Activated effector memory CD4-positive, alpha-beta T cell treated with Interleukin-2 at 50 U/mL for 16 hours (primary cell): Measurements from ENCODE around the gene LDLRAP1.

Experiments used
- DNase-seq: peaks from one replicate; pipeline ENCODE4 v3.0.0-alpha.2; 2020

LDLRAP1 gene

GRCh38 chr1:25544243-25544764 is 898 bp downstream of the LDLRAP1 start:
- DNase-seq: no peak

GRCh38 chr1:25544819-25545218 is 1.4 kb downstream of the LDLRAP1 start:
- no peak for DNase-seq

- no peak for DNase-seq
Measured at GRCh38 chr1:25545767-25546166, 2.4 kb downstream of the LDLRAP1 start.

- DNase-seq: no peak
Measured at GRCh38 chr1:25546193-25546592, 2.8 kb downstream of the LDLRAP1 start.

GRCh38 chr1:25548601-25549000 is 5.2 kb downstream of the LDLRAP1 start:
- DNase-seq: no peak

- peak; percentile 80 for DNase-seq
Measured at GRCh38 chr1:25549273-25550154, 6.1 kb downstream of the LDLRAP1 start.

- no peak for DNase-seq
Measured at GRCh38 chr1:25550155-25550506, 6.7 kb downstream of the LDLRAP1 start.

- no peak for DNase-seq
Measured at GRCh38 chr1:25550683-25551310, 7.4 kb downstream of the LDLRAP1 start.

GRCh38 chr1:25553749-25554429 is 10.5 kb downstream of the LDLRAP1 start:
- DNase-seq: no peak

GRCh38 chr1:25554430-25554780 is 11.0 kb downstream of the LDLRAP1 start:
- no peak for DNase-seq

- no peak for DNase-seq
Measured at GRCh38 chr1:25554886-25555752, 11.7 kb downstream of the LDLRAP1 start.

GRCh38 chr1:25555753-25556092 is 12.3 kb downstream of the LDLRAP1 start:
- no peak for DNase-seq

- no peak for DNase-seq
Measured at GRCh38 chr1:25556132-25556670, 12.8 kb downstream of the LDLRAP1 start.

- no peak for DNase-seq
Measured at GRCh38 chr1:25556791-25557476, 13.5 kb downstream of the LDLRAP1 start.

GRCh38 chr1:25557543-25557942 is 14.1 kb downstream of the LDLRAP1 start:
- DNase-seq: no peak

- no peak for DNase-seq
Measured at GRCh38 chr1:25559031-25559430, 15.6 kb downstream of the LDLRAP1 start.

- no peak for DNase-seq
Measured at GRCh38 chr1:25560001-25560400, 16.6 kb downstream of the LDLRAP1 start.

- no peak for DNase-seq
Measured at GRCh38 chr1:25560788-25561187, 17.4 kb downstream of the LDLRAP1 start.

- DNase-seq: no peak
Measured at GRCh38 chr1:25561421-25562100, 18.2 kb downstream of the LDLRAP1 start.

GRCh38 chr1:25562101-25562927 is 18.9 kb downstream of the LDLRAP1 start:
- DNase-seq: peak; percentile 80
